T-helper 1 cell treated with Interleukin-12 subunit alpha and Interleukin-12 subunit beta and Interleukin-4 antibody, amounts not matched to agents 30 ng/mL and 1 ng/mL, for 36 hours (primary cell): ENCODE measurements around the gene TMEM91. TPM values are rescaled to one million over a fixed set of nuclear protein-coding genes. Genes with fewer than 3 reads are reported as not detected.
"Not testable (repeated sequence)": the region's sequence is repeated elsewhere in the genome, so short reads cannot be mapped to it uniquely, and the experiment has no call there.

Experiments
- intact Hi-C: fragments of 100-400 bp; cut with micrococcal nuclease; formaldehyde crosslinking; loops from one replicate; pipeline ENCODE4 v1.15.1; 2024
- total RNA-seq: library from RNA; stranded (reverse); gene quantifications from 2 replicates; pipeline ENCODE4 v1.2.3, GENCODE V29; 2022

Gene TMEM91
- total RNA-seq: 3.8 and 4.9 TPM in 2 replicates

GRCh38 chr19:41376241-41376997, at the start of gene TMEM91:
TMEM91 (plus strand) TSS chr19:41376533; CDS start chr19:41378310, 1,777 bp downstream.
- intact Hi-C loops: no loop called here

GRCh38 chr19:41327076-41327575, 49.2 kb upstream of the TMEM91 start:
- intact Hi-C loops: no loop called here

- intact Hi-C loops: loop anchor here (1.0 kb wide), 2 partner anchors 19 to 24 kb away; no protein-coding TSS in a partner anchor
Measured at GRCh38 chr19:41327576-41328156, 48.7 kb upstream of the TMEM91 start.

DNA sequence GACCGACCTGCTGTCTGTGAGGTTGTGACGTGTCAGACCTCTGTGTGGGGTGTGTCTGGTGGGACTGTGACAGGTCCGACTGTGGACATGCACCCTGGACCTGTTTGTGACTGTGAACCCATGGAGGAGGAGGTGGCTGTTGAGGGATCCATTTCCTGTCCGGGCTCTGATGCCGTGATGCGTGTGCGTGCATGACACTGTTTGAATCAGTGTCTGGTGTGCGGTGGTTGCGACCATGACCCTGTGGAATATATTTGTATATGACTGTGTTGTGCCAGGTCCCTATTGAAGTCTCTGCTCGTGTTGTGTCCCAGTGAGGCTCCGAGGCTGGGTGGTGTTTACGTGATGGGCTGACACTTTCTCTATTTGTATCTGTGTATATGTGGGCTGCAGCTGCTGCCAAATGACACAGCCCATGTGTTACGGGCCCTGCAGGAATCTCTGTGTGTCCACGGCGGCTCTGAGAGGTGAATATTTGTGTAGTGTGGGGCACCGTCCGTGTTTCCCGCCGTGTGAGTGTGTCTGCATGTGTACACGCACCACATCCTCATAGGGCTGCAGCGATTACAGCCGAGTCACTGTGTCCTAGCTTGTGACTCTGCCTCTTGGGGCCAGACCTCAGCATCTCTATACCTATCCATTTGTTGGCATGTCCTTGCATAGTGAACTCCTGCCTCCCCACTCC, 48.0 kb upstream of the TMEM91 start:
- intact Hi-C loops: loop anchor here (1.0 kb wide), 2 partner anchors 20 to 23 kb away; no protein-coding TSS in a partner anchor

DNA sequence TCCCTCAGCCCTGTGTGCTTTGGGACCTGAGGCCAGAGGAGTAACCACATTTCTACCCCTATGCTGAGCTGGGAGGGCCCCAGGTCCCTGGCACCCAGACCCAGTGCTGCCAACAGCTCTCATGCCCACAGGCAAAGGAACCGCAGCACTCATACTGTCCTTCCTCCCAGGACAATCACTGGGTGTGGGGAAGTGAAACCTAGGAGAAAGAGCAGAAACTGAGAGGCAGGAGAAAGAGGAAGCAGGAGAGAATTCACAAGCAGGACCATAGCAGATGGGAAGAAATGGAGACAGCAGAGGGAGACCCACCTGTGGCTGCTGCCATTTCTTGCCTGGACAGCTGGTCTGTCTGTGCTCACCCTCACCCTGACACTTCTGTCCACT, 47.5 kb upstream of the TMEM91 start:
- intact Hi-C loops: loop anchor here (1.0 kb wide), 2 partner anchors 21 to 22 kb away; no protein-coding TSS in a partner anchor

DNA sequence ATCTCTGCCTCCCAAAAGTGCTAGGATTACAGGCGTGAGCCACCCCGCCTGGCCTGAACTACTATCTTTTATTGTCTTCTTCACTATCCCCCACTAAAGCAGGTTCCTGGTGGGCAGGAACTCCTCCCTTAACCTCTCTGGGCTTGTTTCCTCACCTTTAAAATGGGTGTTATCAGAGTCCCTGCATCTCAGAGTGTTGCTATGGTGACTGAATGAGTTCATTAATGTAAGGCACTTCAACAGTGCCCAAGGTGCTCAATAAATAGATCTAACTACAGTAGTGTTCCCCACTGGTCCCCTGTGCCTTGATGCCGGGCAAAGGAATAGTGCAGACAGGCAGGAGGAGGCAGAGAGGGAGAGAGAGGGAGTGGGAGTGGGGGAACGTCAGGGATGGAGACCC, 45.9 kb upstream of the TMEM91 start:
- intact Hi-C loops: no loop called here

GRCh38 chr19:41330946-41331678, 45.2 kb upstream of the TMEM91 start:
- intact Hi-C loops: no loop called here

DNA sequence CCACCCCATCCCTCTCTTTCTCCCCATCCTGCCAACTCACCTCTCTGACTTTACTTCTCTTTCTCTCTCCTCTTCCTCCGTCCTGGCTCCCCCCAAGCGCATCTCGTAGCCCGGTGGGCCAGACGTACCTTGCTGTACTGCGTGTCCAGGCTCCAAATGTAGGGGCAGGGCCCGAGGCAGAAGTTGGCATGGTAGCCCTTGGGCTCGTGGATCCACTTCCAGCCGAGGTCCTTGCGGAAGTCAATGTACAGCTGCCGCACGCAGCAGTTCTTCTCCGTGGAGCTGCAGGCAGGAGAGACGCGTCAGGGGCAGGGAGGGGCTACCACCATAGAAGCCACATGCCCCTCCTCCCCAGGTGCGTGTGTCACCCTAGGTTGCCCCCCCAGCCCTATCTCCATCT, 44.3 kb upstream of the TMEM91 start:
- intact Hi-C loops: no loop called here

DNA sequence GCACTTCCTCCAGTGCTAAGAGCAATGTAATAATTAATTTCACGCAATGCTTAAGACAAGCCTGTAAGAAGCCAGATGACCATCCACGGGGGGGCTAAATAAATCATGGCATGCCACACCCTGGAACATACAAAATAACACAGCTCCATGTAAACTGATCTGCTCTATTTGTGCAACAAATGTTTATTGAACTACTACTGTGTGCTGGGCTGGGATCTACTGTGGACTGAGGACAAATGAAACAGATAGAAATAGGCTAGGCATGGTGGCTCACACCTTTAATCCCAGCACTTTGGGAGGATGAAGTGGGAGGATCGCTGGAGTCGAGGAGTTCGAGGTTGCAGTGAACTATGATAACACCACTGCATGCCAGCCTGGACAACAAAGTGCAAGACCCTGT, 43.9 kb upstream of the TMEM91 start:
- intact Hi-C loops: no loop called here

- intact Hi-C loops: no loop called here
Measured at GRCh38 chr19:41334793-41335192, 41.5 kb upstream of the TMEM91 start.

DNA sequence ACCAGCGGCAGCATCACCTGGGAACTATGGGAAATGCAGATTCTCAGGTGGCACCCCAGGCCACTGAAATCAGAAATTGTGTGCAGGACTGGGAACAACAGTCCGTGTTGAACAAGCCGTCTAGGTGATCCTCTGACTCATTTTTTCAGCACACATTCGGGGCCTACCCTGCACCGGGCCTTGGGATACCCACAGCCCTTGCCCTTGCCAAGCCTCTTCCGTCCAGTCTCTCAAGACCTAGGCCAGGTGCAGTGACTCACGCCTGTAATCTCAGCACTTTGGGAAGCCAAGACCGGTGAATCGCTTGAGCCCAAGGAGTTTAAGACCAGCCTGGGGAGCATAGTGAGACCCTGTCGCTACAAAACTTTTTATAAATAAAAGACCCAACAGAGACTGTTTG, 40.9 kb upstream of the TMEM91 start:
- intact Hi-C loops: no loop called here

- intact Hi-C loops: no loop called here
Measured at GRCh38 chr19:41339936-41340335, 36.4 kb upstream of the TMEM91 start.

- intact Hi-C loops: no loop called here
Measured at GRCh38 chr19:41341669-41342490, 34.5 kb upstream of the TMEM91 start.

DNA sequence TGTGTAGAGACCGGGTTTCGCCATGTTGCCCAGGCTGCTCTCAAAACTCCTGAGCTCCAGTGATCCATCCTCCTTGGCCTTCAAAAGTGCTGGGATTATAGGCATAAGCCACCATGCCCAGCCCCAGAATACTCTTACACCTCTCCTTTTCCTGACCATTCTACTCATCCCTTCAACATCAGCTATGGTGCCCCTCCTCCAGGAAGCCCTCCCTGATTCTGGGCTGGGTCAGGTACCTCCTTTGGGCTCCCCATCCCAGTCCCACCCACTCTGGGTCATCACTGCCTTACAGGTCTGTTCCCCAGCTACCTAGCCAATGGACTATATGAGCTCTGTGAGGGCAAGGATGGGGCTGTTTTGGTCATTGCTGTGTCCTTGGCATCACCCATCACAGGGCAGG, 32.2 kb upstream of the TMEM91 start:
- intact Hi-C loops: no loop called here

DNA sequence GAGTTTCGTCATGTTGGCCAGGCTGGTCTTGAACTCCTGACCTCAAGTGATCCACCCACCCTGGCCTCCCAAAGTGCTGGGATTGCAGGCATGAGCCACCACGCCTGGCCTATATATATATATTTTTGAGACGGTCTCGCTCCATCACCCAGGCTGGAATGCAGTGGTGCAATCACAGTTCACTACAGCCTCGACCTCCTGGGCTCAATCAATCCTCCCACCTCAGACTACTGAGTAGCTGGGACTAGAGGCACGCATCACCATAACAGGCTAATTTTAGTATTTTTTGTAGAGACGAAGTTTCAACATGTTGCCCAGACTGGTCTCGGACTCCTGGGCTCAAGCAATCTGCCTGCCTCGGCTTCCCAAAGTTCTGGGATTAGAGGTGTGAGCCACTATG, 29.4 kb upstream of the TMEM91 start:
- intact Hi-C loops: not testable (repeated sequence)

GRCh38 chr19:41350735-41351338, 25.5 kb upstream of the TMEM91 start:
- intact Hi-C loops: loop anchor here (1.0 to 10.0 kb wide), 13 partner anchors 14 to 909 kb away; partner anchors contain the start of genes B9D2, BCKDHA, CCDC97 and CD79A

- intact Hi-C loops: loop anchor here (1.0 to 10.0 kb wide), 13 partner anchors 13 to 909 kb away; partner anchors contain the start of genes B9D2, BCKDHA, CCDC97 and CD79A
Measured at GRCh38 chr19:41351339-41352245, 24.7 kb upstream of the TMEM91 start.

GRCh38 chr19:41352279-41352608, 24.1 kb upstream of the TMEM91 start:
- intact Hi-C loops: loop anchor here (5.0 to 10.0 kb wide), 5 partner anchors 180 to 910 kb away; partner anchors contain the start of genes CD79A, EGLN2 and SERTAD3
